DND-41 (cell line): ENCODE data around the gene BICDL2.

Experiments
- CTCF ChIP-seq: IDR thresholded peaks from 2 replicates; pipeline ENCODE4 v1.5.1; 2012; ENCODE audit warnings: borderline replicate concordance, low read length, moderate library complexity, mild to moderate bottlenecking; ENCODE audit not compliant: poor library complexity, severe bottlenecking; ENCODE audit errors: extremely low read depth
- EZH2 ChIP-seq: IDR thresholded peaks from 3 replicates; pipeline ENCODE4 v1.6.1; 2012; ENCODE audit warnings: borderline replicate concordance, low read depth, mild to moderate bottlenecking, moderate library complexity, low read length, inconsistent platforms; ENCODE audit not compliant: severe bottlenecking

- TF ChIP-seq CTCF = no peak
- TF ChIP-seq EZH2 = no peak
These were observed 36.2 kb downstream of the BICDL2 start for GRCh38 chr16:3000540-3000939.
